Lower leg skin (tissue), 3 donors: ENCODE results near the gene DEGS2.

ENCODE experiments used
- CTCF ChIP-seq, 3 donors: fragments of 450-650 bp; IDR thresholded peaks; one replicate each; pipeline ENCODE4 v1.5.1; 2016; ENCODE audit warnings: antibody characterized with exemption in 3 of 3, mild to moderate bottlenecking in 3 of 3, moderate library complexity in 2 of 3
- POLR2A ChIP-seq, 2 donors: fragments of 450-650 bp; IDR thresholded peaks; one replicate each; pipeline ENCODE4 v1.6.1; 2016 to 2017; ENCODE audit warnings: antibody characterized with exemption in 2 of 2, mild to moderate bottlenecking in 1 of 2, moderate library complexity in 1 of 2

GRCh38 chr14:100160534-100160916 is 1.1 kb upstream of the DEGS2 start:
- TF ChIP-seq CTCF (IDR thresholded peaks at IDR 0.05): no peak
- TF ChIP-seq POLR2A (IDR thresholded peaks at IDR 0.05): no peak
